GM12892 (cell line): Measurements from ENCODE around the gene PTPRN2.

Experiments
- POLR2A ChIP-seq: IDR thresholded peaks from 2 replicates; pipeline ENCODE4 v1.6.1; 2011; ENCODE audit warnings: low read depth, low read length, control low read depth
- POLR2AphosphoS5 ChIP-seq: IDR thresholded peaks from 2 replicates; pipeline ENCODE4 v1.6.1; 2011; ENCODE audit warnings: low read depth, low read length, control low read depth

GRCh38 chr7:157997471-157997870 lies 590.2 kb downstream of the PTPRN2 start:
- no peak for TF ChIP-seq POLR2A
- TF ChIP-seq POLR2AphosphoS5 = no peak
